Fibroblast of the aortic adventitia (primary cell): ENCODE measurements around the gene HTR5A. TPM values are rescaled to one million over a fixed set of nuclear protein-coding genes. Genes with fewer than 3 reads are reported as not detected.

Experiments
- DNase-seq: peaks from one replicate; pipeline ENCODE4 v3.0.0-alpha.2; 2010; ENCODE audit warnings: low read depth
- H3K4me3 ChIP-seq: 2 replicates; pipeline ENCODE4 v1.5.1; 2011; ENCODE audit warnings: low read depth, mild to moderate bottlenecking, control low read depth, low read length, moderate library complexity
- total RNA-seq: library from RNA; depleted of rRNA; stranded (reverse); fragments of >200 nt; gene quantifications from 2 replicates; pipeline ENCODE4 v1.2.3, GENCODE V29; 2012; ENCODE audit warnings: low replicate concordance
- TF ChIP-seq, protein P1 (sequence below): IDR thresholded peaks from 2 replicates; pipeline ENCODE4 v1.5.1; 2011; ENCODE audit warnings: mild to moderate bottlenecking, low read length, control low read depth, inconsistent platforms; ENCODE audit not compliant: insufficient read depth

Gene HTR5A
- total RNA-seq, 1 donor = not detected

DNA sequence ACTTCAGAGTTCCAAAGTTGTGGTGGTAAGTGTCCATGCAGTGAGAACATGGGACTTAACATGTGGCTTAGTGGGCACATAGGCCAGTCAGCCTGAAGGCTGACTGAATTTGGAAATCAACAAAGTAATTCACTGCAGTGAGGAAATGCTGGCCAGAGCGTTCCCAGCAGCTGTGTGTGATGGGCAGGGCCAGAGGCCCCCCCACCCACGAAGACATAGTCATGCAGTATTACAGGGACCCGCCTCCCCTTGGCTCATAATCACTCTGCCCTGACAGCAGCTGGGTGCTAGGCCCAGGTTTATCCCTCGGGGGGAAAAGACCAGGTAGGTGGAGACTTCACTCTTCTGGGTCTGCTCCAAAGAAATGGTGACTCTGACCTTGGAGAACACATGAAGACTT lies 33.7 kb downstream of the HTR5A start:
- TF ChIP-seq, protein P1, sequence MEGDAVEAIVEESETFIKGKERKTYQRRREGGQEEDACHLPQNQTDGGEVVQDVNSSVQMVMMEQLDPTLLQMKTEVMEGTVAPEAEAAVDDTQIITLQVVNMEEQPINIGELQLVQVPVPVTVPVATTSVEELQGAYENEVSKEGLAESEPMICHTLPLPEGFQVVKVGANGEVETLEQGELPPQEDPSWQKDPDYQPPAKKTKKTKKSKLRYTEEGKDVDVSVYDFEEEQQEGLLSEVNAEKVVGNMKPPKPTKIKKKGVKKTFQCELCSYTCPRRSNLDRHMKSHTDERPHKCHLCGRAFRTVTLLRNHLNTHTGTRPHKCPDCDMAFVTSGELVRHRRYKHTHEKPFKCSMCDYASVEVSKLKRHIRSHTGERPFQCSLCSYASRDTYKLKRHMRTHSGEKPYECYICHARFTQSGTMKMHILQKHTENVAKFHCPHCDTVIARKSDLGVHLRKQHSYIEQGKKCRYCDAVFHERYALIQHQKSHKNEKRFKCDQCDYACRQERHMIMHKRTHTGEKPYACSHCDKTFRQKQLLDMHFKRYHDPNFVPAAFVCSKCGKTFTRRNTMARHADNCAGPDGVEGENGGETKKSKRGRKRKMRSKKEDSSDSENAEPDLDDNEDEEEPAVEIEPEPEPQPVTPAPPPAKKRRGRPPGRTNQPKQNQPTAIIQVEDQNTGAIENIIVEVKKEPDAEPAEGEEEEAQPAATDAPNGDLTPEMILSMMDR = no peak
- H3K4me3 ChIP-seq = no peak overlapping the region
- DNase-seq = no peak

DNA sequence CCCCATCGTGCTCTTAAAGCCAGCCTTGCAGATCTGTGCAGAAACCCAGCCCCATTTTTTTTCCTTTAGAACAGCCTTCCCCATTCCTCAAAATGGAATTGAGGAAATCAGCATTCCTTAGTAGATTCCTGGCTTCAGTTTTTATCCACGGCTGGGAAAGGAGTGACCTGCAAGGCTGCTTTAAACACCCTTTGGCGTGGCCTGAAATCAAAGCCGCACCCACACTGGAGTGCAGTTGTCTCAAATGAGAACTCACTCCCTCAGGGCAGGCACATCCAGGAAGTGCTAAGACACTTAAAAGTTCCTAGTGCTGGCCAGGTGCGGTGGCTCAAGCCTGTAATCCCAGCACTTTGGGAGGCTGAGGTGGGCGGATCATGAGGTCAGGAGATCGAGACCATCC lies 34.8 kb downstream of the HTR5A start:
- no peak for DNase-seq
- TF ChIP-seq, protein P1 = no peak
- H3K4me3 ChIP-seq = no peak overlapping the region

DNA sequence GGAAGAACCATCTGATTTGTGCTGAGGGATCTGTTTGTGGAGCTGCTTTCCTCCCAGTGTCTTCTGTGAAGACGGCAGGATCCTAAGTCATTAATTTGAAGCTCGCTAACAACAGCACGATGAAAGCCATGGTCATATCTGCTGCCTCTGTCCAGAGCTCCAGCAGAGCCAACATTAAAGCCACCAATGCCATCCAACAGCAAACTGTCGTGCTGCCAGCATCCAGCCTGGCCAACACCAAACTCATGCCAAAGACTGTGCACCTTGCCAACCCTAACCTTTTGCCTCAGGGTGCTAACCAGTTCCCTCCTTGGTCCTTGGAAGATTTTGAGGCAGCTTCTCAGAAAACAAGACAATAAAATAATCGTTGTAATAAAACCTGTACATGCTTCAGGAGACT lies 36.2 kb downstream of the HTR5A start:
- DNase-seq = no peak
- TF ChIP-seq, protein P1 = no peak

DNA sequence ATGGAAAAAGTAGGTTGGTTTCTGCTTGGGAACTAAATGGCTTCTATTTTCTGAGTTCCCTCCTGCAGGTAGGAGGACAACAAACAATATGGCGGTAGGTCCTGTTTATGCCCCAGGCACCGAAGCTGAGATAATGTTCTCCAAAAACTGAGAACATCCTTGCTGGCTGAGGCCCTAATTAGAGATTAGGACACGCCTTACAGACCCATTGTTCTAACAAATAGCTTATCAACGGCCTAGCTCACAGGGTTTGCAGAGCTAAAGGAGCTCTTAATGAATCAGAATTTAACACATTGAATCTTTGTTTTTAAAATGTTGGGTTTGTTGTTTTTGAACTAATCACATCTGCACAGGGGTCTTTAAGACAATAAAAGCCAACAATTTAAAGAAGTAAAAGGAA lies 37.0 kb downstream of the HTR5A start:
- no peak for DNase-seq
- no peak overlapping the region for H3K4me3 ChIP-seq
- TF ChIP-seq, protein P1 = no peak

More for the DNA sequence above, 36.2 kb downstream of the HTR5A start:
- H3K4me3 ChIP-seq = no peak overlapping the region

DNA sequence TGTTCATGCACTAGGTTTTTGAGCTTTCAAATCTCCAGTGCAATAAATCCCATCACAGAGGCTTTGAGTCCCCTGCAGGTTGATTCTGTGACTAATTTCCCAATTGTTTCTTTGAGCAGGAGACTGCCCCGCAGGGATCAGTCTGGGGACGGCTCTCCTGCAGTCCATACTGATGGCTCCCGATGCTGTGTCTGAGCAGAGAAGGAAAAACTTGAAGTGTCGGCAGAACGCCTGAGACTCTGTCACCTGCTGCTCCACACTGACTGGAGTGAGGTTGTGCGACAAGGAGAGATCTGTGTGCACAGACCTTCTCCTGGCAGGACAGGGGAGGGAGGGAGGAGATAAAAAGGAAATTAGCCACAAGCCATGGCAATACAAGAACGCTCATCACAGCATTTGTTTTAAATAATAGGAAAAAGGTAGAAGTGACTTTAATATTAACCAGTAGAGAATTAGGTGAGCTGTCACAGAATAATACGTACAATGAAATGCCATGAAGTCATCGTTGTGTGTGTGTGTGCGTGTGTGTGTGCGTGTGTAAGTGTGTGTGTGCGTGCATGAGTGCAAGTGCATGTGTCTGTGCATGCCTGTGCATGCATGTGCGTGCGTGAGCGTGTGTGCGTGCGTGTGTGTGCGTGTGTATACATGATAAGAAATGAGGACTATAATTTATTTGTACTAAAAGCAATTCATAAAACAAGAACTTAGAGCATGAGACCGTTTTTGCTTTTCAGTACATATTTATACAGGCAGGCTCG lies 38.2 kb downstream of the HTR5A start:
- no peak overlapping the region for H3K4me3 ChIP-seq
- no peak for DNase-seq

DNA sequence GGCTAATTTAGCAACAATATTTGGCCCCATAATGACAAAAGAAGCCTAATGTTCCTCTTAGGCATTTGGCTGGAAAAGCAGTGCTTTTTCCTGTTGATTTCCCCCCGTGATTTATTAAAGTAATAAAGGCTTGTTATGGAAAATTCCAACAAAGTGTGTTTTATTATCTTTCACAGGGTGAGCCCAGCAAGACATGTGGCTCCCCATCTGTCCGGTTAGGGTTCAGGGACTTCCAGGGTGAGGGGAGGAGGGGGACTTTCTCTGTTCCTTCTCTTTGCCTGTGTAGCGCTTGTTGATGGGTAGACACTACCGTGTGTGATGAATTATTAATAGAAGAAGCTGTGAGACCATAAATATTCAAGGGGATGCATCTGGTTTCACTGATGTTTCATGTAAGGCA lies 39.0 kb downstream of the HTR5A start:
- TF ChIP-seq, protein P1 = no peak
- no peak overlapping the region for H3K4me3 ChIP-seq
- DNase-seq = no peak

More for the DNA sequence above, 38.2 kb downstream of the HTR5A start:
- TF ChIP-seq, protein P1 = no peak

DNA sequence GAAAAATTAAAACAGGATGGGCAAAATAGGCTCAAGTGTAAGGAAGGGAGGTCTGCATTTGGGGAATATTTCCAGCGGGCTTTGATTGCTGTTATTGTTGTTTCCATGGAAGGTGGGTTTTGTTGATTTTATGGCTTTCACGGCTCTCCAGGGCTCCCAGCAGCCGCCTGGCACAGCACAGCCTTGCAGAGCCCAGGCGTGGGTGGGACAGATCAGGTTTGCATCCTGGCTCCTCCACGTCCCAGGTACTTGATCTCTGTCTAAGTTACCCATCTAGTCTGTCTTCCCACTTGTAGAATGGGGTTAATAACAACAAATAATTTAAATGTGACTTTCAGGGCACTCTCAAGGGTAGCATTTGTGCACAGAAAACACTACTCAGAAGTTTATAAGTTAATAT lies 45.2 kb downstream of the HTR5A start:
- TF ChIP-seq, protein P1 = no peak
- DNase-seq = no peak
- H3K4me3 ChIP-seq = no peak overlapping the region
